EH (cell line): Measurements from ENCODE around the gene CYP1A1.

Experiments used
- DNase-seq: peaks from one replicate; pipeline ENCODE4 v3.0.0-alpha.2; 2015; ENCODE audit warnings: low read depth

Gene CYP1A1

GRCh38 chr15:74695597-74696397 is 29.5 kb downstream of the CYP1A1 start, which contains the start of gene EDC3:
Gene EDC3, minus strand, starts transcription at chr15:74696024. Its CDS starts 20,900 bp downstream, at chr15:74675124.
- DNase-seq, result peak; percentile 88

- no peak for DNase-seq
Measured at GRCh38 chr15:74692327-74692726, 33.0 kb downstream of the CYP1A1 start.

GRCh38 chr15:74683758-74684157 is 41.6 kb downstream of the CYP1A1 start:
- no peak for DNase-seq

- DNase-seq, result no peak
Measured at GRCh38 chr15:74682954-74683353, 42.4 kb downstream of the CYP1A1 start.

- DNase-seq, result no peak
Measured at GRCh38 chr15:74680456-74680855, 44.9 kb downstream of the CYP1A1 start.

GRCh38 chr15:74676801-74677200 is 48.5 kb downstream of the CYP1A1 start:
- no peak for DNase-seq

GRCh38 chr15:74674161-74674560 is 51.2 kb downstream of the CYP1A1 start:
- DNase-seq, result no peak

GRCh38 chr15:74669627-74670026 is 55.7 kb downstream of the CYP1A1 start:
- no peak for DNase-seq
